ENCODE measurements around the gene C2CD3.

DNA sequence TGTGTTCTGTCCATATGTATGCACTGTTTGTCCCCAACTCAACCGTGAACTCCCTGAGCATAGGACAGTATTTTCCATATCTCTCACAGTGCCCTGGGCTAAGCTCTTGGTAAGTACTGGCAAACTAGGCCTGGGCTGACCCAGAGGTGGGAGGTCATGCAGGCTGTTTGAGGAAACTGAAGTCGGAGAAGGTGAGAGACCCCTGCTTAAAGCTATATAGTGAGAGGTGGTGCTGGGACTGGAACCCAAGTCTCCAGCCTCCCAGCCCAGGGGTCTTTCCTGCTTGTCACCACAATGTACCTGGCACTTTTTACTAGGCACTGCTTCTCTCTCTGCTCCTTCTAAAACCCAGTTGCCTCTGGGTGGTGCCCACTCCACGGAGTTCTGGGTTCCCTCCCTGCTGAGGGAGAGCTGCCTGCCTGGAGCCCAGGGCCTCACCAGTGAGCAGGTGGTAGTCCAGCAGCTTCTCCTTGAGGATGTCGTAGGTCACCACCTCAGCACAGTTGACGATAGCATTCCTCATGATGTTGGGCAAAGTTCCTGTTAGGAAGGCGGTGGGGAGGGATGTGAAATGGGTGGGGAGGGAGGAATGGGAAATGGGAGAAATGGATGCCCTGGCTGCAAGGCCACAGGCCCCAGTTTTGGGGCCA, 166.6 kb downstream of the C2CD3 start:
- TF ChIP-seq, protein P1, sequence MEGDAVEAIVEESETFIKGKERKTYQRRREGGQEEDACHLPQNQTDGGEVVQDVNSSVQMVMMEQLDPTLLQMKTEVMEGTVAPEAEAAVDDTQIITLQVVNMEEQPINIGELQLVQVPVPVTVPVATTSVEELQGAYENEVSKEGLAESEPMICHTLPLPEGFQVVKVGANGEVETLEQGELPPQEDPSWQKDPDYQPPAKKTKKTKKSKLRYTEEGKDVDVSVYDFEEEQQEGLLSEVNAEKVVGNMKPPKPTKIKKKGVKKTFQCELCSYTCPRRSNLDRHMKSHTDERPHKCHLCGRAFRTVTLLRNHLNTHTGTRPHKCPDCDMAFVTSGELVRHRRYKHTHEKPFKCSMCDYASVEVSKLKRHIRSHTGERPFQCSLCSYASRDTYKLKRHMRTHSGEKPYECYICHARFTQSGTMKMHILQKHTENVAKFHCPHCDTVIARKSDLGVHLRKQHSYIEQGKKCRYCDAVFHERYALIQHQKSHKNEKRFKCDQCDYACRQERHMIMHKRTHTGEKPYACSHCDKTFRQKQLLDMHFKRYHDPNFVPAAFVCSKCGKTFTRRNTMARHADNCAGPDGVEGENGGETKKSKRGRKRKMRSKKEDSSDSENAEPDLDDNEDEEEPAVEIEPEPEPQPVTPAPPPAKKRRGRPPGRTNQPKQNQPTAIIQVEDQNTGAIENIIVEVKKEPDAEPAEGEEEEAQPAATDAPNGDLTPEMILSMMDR (IDR thresholded peaks at IDR 0.05), result no peak
- no peak for TF ChIP-seq POLR2A (IDR thresholded peaks at IDR 0.05)

Measured in gastroesophageal sphincter (tissue), 3 donors.